Glomerular visceral epithelial cell (primary cell): ENCODE data around the gene AKT1S1.
A peak's percentile ranks its signal among the peaks of the same experiment; 100 is the strongest.

Experiments used
- DNase-seq: peaks from one replicate; pipeline ENCODE4 v3.0.0-alpha.2; 2016; ENCODE audit errors: extremely low spot score

Gene AKT1S1

DNA sequence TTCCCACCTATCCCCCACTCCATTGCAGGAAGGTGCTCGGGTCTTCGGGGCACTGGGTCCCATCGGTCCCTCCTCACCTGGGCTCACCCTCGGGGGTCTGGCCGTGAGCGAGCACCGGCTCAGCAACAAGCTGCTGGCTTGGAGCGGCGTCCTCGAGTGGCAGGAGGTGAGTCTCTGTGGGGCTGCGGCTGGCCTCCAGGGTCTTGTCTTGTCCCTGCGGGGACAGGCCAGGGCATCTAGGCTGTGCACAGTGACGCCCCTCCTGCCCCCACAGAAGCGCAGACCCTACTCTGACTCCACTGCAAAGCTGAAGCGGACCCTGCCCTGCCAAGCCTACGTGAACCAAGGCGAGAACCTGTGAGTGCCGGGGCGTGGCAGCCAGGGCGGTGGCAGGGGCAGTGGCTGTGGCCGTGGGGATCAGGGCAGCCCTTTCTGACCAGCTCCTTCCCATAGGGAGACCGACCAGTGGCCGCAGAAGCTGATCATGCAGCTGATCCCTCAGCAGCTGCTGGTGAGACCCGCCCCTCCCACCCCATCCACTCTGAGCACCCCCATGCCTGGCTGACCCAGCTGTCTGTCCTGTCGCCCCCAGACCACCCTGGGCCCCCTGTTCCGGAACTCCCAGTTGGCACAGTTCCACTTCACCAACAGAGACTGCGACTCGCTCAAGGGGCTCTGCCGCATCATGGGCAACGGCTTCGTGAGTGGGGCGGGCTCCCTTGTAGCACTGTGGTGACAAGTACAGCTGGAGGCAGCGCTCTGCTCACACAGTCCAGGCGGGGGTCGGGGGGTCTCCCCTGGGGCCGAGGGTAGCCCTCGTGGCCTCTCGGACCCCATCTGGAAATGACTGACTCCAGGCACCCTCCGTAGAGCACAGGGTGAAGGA lies 22.5 kb downstream of the AKT1S1 start:
- no peak for DNase-seq

GRCh38 chr19:49853852-49854377 lies 23.2 kb downstream of the AKT1S1 start:
- DNase-seq, result no peak

DNA sequence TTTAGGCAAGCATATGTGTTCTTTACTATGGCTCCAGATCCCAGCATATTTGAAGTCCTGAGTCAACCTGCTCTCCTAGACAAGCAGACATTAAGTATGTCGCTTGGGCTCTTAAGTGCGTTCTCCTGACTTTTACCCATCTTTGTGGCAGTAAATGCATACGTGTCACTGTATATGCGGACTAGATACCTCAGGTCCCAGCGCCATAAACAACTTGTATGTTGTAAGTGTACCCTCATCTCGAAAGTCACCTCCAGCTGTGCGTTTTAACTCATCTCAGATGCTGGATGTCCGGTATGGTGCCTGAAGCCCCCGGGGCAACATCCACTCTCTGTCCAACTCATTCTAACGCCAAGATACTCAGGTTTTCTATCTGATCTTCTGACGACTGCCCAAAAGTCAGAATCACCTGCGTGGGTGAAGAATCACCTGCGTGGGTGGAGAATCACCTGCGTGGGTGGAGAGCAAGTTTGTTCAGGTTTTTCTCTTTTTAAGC lies 24.5 kb downstream of the AKT1S1 start:
- no peak for DNase-seq

DNA sequence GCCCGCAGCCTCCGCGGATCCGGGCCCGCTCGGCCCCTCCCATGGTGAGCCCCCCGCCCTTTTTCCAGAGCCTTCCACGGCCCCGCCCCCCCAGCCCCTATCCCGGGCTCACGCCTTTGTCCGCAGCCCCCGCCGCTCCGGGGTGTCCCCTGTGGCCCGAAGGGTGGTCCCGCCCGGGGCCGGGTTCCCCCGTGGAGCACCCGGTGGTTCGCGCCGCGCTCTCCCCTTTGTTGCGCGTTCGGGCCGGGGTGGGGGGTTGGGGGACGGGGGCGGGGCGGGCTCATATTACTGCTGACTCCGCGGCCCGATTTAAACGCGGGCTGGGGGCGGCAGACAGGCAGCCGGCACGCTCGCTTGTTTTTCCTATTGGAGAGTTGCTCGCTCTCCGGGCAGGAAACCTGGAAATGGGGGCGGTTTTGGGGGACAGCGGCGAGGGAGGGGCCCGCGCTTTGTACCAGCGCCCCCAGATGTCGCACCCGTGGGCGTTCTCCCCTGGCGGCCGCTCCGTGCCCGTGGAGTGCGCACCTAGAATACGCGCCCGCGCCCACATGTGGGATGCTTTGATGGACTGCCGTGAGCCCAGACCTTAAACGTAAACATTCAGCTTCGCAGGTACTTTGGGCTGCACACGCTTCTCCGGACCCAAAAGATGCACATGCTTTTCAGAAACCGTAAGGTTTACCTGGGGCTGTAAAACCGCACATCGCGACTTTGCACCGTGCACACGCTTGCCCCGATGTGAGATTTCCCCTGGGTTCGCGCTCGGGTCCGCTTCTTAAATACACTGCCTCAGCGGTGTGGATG lies 25.5 kb downstream of the AKT1S1 start:
- DNase-seq, result peak; percentile 38

GRCh38 chr19:49850487-49851342 lies 26.4 kb downstream of the AKT1S1 start, which contains the start of gene PTOV1:
Gene PTOV1, plus strand, starts transcription at chr19:49851159.
- peak; percentile 92 for DNase-seq

DNA sequence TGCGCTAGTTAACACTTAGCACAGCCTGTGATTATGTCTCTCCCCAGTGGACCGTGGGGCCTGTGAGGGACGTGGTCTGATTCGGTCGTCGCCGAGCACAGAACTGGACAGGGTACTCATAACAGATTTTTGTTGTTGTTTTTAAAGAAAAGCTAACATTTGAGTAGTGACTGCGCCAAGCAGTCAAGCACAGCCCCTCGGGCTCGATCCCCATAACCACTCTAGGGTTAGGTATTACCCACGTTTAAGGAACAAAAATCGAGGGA lies 27.0 kb downstream of the AKT1S1 start:
- DNase-seq, result no peak

DNA sequence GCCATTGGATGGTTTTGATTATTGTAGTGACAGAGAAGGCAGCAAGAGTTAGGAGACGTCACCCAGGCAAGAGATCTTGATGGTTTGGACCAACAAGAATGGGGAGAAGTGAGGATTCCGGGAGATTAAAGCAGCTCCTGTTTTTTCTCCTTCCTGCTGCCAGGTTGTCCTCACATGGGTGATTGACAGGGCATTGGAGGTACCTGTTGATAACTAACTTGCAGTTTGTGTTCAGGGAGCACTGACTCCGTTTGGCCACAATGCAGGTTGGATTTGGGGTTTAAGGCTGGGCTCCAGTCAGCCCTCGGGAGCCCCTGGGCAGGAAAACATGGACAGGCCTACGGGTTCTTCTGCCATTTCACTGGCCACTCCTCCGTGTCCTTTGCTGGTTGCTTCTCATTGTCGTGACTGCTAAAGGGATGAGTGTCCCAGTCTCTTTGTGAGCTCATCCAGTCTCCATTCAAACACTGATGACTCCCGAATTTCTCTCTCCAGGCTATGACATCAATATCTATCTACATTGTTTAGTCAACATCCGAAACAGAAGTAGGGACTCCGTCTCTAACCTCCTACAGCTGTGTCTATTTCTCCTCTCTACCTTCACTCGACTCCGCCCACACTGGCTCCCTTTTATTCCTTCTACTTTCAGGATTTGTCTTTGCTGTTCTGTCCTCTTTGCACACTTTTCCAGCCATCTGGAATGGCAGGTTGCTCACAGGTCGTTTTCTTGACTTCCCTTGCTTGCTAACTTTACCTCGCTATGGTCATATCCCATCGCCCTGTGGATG lies 27.5 kb downstream of the AKT1S1 start:
- DNase-seq, result no peak

DNA sequence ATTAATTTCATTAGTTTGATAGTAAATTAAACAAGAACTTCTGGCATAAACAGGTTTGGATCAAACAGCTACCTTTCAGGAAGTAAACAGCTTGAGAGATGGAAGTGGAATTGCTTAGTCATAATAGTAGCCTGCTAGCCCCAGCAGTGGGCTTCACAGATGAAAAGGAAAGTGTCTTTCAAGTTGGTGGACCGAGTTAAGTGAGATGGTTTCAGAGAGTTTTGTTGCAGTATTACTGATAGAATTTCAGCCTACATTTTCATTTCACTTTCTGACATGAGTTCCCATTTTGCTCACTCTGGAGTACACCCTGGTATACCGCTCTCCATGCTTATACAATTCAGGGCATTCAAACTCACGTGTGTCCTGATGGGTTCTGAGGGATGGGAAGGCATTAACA lies 28.2 kb downstream of the AKT1S1 start:
- DNase-seq, result no peak

DNA sequence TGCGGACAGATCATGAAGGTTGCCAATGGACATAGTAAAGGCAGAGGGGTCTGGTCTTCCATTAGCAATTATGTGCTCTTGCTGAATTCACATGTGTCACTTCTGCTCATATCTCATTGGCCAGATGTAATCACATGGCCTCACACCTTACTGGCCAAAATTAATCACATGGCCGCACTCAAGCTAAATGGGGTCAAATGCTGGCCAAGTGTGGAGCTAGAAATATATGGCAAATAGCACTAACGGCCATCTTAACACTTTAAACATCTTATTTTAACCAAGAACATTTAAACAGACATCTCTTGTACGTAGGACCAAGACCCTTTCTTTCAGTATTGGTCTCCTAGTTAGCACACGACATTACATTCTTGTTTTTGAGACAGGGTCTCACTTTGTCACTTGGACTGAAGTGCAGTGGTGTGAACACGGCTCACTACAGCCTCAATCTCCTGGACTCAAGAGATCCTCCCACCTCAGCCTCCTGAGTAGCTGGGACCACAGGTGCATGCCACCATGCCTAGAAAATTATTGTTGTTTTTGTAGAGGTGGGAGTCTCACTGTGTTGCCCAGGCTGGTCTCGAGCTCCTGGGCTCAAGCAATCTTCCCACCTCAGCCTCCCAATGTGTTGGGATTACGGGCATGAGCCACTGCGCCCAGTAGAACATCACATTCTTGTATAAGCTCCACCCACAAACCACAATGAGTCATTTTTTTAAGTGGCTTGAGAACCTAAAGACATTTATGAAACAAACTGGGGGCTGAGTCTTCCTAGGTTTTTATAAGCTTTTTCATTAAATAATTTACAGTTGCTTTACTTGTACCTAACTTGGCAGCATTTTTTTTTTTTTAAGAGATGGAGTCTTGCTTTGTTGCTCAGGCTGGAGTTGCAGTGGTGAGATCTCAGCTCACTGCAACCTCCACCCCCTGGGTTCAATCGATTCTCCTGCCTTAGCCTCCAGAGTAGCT lies 29.1 kb downstream of the AKT1S1 start:
- peak; percentile 85 for DNase-seq

DNA sequence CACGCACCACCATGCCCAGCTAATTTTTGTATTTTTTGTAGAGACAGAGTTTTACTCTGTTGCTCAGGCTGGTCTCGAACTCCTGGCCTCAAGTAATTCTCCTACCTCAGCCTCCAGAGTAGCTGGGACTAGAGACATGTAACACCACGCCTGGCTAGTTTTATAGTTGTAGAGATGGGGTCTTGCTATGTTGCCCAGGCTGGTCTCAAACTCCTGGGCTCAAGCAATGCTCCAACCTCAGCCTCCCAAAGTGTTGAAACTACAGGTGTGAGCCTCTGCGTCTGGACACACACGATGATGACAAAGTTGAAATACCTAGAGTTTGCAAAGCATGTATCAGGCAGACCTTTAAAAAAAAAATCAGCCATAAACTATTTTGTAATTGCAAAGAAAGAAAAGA lies 30.7 kb downstream of the AKT1S1 start:
- no peak for DNase-seq

DNA sequence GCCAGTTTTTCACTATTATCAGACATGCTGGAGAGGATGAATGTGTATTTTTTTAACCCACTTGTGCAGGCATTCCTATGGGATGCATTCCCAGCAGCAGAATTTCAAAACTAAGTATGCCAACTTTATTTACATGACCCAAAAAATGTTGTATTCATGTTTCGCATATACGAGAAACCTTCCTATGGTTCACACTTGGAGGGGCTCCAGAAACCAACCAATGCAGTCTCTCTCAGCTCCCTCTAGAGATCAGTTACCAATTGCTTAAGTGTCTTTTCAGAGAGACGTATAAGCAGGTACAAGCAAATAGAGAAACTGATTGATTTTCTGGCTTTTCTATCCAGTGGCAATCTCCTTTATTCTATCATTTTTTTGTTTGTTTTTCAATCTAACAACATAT lies 31.7 kb downstream of the AKT1S1 start:
- DNase-seq, result no peak

DNA sequence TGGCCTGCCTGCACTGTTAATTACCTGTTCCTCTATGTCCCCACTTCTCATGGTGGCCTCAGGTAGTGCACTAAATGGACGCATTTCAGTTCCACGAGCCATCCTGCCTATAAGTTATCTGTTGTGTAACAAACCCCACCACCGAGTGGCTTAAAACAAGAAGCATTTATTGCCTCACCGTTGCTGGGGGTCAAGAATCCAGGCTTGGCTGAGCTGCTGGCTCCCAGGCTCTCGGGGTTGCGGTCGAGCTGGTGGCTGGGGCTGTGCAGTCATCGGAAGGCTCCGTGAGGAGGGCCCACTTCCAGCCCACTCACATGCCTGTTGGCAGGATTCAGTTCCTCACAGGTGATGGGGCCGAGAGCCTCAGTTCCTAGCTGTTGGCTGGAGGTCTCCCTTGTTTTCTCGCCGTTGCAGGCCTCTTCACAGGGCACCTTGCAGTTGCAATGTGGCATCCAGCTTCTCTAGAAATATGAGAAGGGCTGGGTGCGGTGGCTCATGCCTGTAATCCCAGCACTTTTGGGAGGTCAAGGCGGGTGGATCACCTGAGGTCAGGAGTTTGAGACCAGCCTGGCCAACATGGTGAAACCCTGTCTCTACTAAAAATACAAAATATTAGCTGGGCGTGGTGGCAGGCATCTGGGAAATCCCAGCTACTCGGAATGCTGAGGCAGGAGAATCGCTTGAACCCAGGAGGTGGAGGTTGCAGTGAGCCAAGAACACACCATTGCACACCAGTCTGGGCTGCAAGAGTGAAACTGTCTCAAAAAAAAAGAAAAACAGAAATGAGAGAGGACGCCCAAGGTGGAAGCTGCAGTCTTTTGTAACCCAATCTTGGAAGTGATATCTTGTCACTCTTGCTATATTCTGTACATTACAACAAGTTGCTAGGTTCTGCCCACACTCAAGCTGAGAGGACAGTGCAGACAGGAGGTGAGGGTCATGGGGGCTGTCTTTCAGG lies 32.7 kb downstream of the AKT1S1 start:
- no peak for DNase-seq

DNA sequence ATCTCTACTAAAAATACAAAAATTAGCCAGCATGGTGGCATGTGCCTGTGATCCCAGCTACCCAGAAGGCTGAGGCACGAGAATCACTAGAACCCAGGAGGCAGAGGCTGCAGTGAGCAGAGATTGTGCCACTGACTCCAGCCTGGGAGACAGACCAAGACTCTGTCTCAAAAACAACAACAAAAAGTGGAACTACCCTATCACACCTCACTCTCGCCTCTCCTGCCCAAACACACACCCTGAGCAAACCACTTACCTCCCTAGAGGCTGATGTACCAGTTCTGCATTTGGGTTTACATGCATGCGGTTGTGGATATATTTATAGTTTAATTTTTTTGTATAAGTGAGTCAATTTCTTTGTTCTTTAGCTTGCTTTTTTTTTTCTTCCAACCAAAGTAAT lies 33.9 kb downstream of the AKT1S1 start:
- DNase-seq, result no peak

DNA sequence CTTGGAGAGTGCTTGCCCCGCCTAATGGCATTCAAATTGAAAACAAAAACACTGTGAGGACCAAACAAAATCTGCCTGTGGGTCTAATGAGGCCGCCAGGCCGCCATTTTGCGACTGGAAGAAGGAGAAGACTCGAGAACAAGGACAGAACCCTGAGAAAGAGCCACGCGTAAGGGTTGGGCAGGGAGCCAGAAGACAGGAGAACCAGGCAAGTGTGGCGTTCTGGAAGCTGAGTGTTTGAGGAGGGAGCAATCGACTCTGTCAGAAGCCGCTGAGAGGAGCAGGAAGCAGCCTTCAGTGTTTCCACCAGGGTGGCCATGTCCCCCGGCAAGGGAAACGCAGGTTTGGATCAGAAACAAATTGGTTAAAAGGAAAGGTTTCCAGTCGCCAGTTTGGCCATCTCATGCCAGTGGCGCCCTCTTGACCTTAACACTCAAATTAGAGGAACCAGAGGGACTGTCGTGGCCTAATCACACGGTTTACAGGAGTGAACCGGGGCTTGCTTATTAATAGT lies 36.4 kb downstream of the AKT1S1 start:
- no peak for DNase-seq

DNA sequence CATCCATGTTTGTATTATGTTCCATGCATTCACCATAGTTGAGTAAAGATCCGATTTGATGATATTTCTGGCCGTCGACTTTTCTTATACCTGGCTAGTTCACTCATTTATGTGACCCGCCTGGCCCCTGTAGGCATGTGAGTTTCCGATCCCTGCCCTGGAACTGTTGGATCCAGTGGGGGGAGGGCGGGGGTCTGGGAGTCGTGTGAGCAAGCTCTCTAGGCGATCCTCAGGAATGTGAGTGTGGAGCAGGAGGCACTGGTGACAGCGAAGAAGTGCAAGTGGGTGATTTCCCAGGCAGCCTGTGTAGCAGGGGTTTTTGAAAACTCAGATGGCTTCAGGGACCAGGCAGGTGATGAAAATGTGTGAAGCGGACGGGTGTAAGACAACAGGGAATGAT lies 36.8 kb downstream of the AKT1S1 start:
- no peak for DNase-seq

GRCh38 chr19:49839713-49840112 lies 37.4 kb downstream of the AKT1S1 start:
- no peak for DNase-seq

DNA sequence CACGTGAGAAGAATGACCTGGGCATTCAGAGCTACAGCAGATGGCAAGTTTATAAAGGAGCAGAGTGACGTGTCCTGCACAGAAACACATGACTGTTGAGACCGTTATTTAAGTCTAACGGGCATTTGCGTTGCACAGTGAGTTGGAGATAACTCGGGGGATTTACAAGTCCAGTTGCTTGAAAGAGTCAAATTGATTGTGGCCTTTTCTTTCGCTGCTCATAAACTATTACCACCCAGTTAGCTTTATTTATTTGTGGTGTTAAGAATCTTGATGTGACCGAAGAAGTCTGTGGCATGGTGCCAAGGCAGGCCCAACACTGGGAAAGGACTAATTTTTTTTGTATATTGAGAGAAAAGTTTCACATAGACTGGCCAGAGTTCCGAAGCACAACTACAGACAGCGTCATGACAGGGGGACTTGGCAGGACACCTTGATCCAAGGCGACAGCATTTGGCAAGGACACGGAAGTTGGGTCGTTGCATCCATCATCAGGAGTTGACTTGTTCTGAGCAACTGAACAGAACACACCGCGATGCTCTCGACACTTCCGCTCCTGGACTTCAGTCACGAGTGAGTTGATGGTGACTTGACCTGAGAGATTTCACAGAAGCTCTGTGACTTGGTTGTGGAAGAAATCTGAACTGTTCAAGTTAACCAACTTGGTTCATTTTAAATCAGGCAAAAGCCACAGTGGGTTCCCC lies 38.1 kb downstream of the AKT1S1 start:
- no peak for DNase-seq

- DNase-seq, result no peak
These were observed 39.7 kb downstream of the AKT1S1 start for GRCh38 chr19:49837425-49837824.
